GM18507 (cell line): ENCODE measurements around the gene GARIN3.

ENCODE experiments used
- DNase-seq: peaks from one replicate; pipeline ENCODE4 v3.0.0; 2011; ENCODE audit warnings: low read depth; ENCODE audit not compliant: insufficient read length; ENCODE audit errors: extremely low spot score
- FAIRE-seq: peaks from 2 replicates; lab custom pipeline; 2011; peaks lifted over from hg19 to GRCh38; lab: Jason Lieb, UNC

The GARIN3 gene

DNA sequence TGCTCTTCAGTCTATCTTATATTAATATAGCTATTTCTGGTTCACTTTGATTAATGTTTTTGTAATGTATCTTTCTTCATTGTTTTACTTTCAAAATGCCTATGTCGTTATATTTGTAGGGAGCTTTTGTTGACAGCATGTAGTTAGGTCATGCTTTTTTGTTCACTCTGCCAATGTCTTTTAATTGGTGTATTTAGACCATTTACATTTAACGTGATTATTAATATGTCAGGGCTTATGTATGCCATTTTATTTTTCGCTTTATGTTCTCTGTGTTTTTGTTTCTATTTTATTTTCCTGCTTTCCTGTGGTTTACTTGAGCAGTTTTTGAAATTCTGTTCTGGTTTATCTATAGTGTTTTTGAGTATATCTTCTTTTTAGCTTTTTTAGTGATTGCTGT is 10.8 kb downstream of the GARIN3 start:
- DNase-seq = no peak
- FAIRE-seq = no peak

GRCh38 chr5:157150995-157151394 is 15.1 kb downstream of the GARIN3 start:
- FAIRE-seq (no peak), DNase-seq (no peak)

DNA sequence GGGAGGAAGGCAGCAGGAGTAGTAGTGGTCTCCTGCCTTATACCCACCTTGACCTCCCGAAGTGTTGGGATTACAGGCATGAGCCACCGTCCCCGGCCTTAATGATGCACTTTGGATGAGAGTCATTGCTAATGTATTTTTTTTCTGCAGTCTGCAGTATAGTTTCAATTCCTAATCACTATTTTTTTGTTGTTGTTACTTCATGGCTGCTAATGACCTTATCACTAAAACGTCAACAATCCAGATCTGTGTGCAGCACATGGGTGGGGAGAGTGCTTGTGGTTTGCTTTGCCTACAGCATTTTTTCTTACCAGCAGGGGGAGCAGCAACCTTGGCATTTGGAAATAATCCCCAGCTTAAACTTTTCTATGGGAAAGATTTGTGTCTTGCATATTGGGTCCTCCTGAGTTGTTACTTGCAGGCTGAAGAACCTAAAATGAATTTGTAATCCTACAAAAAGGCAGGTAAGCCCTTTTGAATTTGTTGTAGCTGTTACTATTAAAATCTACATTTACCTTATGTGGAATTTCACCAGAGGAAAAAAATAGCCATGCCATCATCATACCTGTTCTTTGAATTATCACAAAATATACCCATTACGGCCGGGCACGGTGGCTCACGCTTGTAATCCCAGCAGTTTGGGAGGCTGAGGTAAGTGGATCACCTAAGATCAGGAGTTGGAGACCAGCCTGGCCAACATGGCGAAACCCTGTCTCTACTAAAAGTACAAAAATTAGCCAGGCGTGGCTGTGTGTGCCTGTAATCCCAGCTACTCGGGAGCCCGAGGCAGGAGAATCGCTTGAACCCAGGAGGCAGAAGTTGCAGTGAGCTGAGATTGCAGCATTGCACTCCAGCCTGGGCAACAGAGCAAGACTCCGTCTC is 17.1 kb downstream of the GARIN3 start:
- FAIRE-seq (peak; percentile 88), DNase-seq (peak; percentile 40)

DNA sequence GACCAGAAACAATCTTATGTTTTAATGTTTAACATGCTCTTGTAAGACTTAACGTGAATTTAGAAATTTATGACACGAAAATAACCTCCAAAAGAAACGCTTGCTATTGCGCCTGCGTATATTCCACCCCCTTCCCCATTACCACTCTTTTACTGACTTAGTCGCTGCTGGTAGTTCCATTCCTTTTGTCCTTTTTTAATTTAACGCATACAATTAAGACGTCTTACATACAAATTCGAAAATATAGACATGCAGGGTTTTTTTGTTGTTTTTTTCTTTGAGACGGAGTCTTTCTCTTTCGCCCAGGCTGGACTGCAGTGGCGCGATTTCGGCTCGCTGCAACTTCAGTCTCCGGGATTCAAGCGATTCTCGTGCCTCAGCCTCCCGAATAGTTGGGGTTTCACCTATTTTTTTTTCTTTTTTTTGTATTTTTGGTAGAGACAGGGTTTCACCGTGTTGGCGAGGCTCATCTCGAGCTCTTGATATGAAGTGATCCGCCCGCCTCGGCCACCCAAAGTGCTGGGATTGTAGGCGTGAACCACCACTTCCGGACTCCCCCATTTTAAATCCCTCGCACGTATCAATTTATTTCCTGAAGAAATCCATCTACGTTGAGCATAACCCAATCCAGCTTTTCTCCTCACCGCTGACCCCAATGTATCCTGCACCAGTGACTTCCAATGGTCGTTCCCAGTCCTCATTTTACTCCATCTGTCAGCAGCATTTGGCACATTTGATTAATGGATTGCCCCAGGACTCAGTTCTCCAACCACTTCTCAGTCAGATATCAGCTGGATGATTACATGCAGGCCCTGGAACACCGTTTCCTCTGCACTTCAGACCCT is 22.7 kb downstream of the GARIN3 start:
- DNase-seq (peak; percentile 25), FAIRE-seq (no peak)

DNA sequence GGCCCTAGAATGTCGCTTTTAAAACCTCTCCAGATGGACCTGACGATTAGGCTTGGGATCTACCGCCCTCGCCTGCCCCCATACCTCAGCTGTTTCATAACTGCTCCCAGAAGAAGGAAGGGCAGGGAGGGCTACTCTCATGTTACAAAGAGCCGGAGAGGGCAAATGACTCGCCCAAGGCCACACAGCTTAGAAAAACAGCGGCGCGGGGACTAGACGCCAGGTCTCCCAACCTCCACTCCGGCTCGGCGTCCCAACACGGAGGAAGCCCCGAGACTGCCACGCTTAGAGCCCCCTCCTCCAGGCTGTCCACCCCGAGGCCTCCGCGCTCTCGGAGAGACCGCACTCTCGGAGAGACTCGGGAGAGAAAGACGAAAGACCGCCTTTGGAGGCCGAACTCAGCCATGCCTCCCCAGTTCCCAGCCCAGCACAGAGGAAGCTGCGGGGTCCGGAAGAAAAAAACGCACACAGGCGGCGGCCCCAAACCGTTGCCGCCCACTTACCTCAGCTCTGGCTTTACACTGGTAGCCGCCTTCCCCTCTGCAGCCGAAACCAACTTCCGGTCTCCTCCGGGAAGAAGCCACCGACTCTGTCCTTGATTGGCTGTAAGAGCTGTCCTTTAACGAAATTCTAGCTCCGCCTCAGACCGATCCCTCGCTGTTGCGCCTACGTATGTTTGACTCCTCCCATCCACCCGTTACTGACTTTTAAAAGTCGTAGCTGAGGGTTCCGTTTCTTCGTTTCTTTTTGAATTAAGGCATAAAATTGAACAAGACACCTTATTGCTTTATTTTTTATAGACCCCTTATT is 23.5 kb downstream of the GARIN3 start, which contains the start of gene MED7:
TSS of gene MED7 (minus strand) at position 549 of the 810 bp plus-strand sequence. CDS start 3,434 bp downstream, outside the sequence.
- FAIRE-seq (peak; percentile 100), DNase-seq (peak; percentile 93)

DNA sequence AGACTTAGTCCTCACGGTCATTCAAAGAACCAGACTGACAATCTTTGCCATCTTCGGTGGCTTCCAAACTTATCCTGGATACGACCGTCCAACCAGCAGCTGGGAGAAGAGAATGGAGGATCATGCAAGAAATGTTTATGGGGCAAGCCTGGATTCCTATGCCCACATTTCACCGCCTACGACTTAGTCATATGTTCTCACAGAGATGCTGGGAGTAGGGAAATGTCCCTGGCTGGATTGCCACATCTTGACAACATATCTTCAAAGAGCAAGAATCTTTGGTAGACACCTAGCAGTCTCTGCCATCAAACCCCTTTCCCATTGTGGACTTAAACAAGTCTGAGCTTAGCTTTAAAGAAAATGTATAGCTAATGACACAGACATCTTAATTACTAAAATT is 28.4 kb downstream of the GARIN3 start:
- DNase-seq (no peak), FAIRE-seq (no peak)

- FAIRE-seq (no peak), DNase-seq (no peak)
Observed at GRCh38 chr5:157132281-157132612, 33.8 kb downstream of the GARIN3 start.

- FAIRE-seq (no peak), DNase-seq (no peak)
Observed at GRCh38 chr5:157130925-157131324, 35.1 kb downstream of the GARIN3 start.

DNA sequence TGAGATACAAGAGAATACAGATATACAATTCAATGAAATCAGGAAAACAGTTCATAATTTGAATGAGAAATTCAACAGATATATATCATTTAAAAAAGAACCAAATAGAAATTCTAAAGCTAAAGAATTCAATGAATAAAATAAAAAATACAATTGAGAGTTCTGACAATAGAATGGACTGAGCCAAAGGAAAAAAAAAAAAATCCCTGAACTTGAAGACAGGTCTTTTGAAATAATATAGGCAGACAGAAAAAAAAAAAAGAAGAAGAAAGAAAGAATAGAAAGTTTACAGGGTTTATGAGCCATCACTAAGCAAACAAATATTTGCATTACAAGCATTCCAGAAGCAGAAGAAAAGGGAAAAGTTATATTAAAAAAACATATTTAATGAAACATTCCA is 44.4 kb downstream of the GARIN3 start:
- FAIRE-seq (no peak), DNase-seq (no peak)

- DNase-seq = no peak
- FAIRE-seq = no peak
Observed at GRCh38 chr5:157120102-157120501, 46.0 kb downstream of the GARIN3 start.

- peak; percentile 9 for DNase-seq
- FAIRE-seq = peak; percentile 78
Observed at GRCh38 chr5:157116483-157116954, 49.5 kb downstream of the GARIN3 start.

- DNase-seq (no peak), FAIRE-seq (no peak)
Observed at GRCh38 chr5:157115502-157115901, 50.6 kb downstream of the GARIN3 start.

GRCh38 chr5:157115012-157115411 is 51.1 kb downstream of the GARIN3 start:
- FAIRE-seq (no peak), DNase-seq (no peak)

GRCh38 chr5:157113002-157113401 is 53.1 kb downstream of the GARIN3 start:
- DNase-seq = no peak
- no peak for FAIRE-seq
